Calu3 (cell line): ENCODE measurements around the gene KIF6. TPM values are rescaled to one million over a fixed set of nuclear protein-coding genes. Genes with fewer than 3 reads are reported as not detected.

Source experiments
- BruUV-seq: library from RNA; stranded (reverse); fragments of 400-500 nt; replicated peaks from 2 replicates; lab custom pipeline; 2021; lab: Mats Ljungman, UMichigan
- CTCF ChIA-PET: fragments of 300-600 bp; sonication (Branson Sonifier 250); formaldehyde crosslinking; loops from one replicate; lab custom pipeline; 2022; ENCODE audit warnings: antibody characterized with exemption; lab: Charles Lee
- DNase-seq: peaks from one replicate; pipeline ENCODE4 v3.0.0; 2022
- H3K27ac Mint-ChIP-seq: one replicate; pipeline ENCODE4 v1.8.0; 2022; ENCODE audit warnings: mixed read lengths; ENCODE audit not compliant: unreplicated experiment
- H3K27me3 Mint-ChIP-seq: one replicate; pipeline ENCODE4 v1.8.0; 2022; ENCODE audit warnings: mixed read lengths; ENCODE audit not compliant: unreplicated experiment
- H3K36me3 Mint-ChIP-seq: one replicate; pipeline ENCODE4 v1.8.0; 2022; ENCODE audit warnings: mild to moderate bottlenecking, moderate library complexity, mixed read lengths; ENCODE audit not compliant: insufficient read depth, unreplicated experiment
- H3K4me1 Mint-ChIP-seq: one replicate; pipeline ENCODE4 v1.8.0; 2022; ENCODE audit warnings: mild to moderate bottlenecking, low read depth, mixed read lengths; ENCODE audit not compliant: unreplicated experiment
- H3K4me3 Mint-ChIP-seq: one replicate; pipeline ENCODE4 v1.8.0; 2022; ENCODE audit warnings: mild to moderate bottlenecking, low read depth, moderate library complexity, mixed read lengths; ENCODE audit not compliant: unreplicated experiment
- H3K9me3 Mint-ChIP-seq: one replicate; pipeline ENCODE4 v1.8.0; 2022; ENCODE audit warnings: low read depth, mixed read lengths; ENCODE audit not compliant: unreplicated experiment
- intact Hi-C: fragments of 100-400 bp; cut with micrococcal nuclease; formaldehyde crosslinking; loops from one replicate; pipeline ENCODE4 v1.10.0; 2022; ENCODE audit not compliant: unreplicated experiment
- total RNA-seq: library from RNA; stranded (reverse); gene quantifications from 2 replicates; pipeline ENCODE4 v1.2.3, GENCODE V29; 2022
- TF ChIP-seq, protein P1 (sequence below): fragments of 200-600 bp; IDR thresholded peaks from one replicate; pipeline ENCODE4 v1.8.0; 2022; ENCODE audit warnings: antibody characterized with exemption; ENCODE audit not compliant: unreplicated experiment

Gene KIF6
- total RNA-seq, 1 experiment from 2014 or later, result 0.45 TPM

DNA sequence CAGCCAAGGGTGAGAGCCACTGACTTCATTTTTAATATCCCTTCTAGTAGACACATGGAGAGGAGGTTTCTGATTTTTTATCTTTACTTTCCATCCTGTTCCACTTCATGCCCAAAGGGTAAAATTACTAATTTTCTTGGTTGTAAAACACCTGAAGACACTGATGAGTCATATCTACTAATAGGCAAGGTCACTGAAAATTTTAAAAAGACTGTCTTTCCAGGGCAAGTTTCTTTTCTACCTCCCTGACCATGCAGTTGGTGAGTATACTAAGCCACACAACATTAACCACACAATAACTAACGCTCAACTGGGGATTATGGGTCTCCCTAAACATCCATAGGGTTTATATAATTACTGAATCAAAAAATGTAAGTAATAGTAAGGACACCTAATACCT is 109.6 kb downstream of the KIF6 start:
- Mint-ChIP-seq H3K9me3 (peaks cover 2% of the 10 kb centered on the region), H3K27ac (no peak overlapping the region), H3K4me1 (no peaks in the 10 kb centered on the region), H3K4me3 (no peak overlapping the region), H3K36me3 (no peaks in the 10 kb centered on the region), H3K27me3 (peaks cover 13% of the 10 kb centered on the region)
- TF ChIP-seq, protein P1, sequence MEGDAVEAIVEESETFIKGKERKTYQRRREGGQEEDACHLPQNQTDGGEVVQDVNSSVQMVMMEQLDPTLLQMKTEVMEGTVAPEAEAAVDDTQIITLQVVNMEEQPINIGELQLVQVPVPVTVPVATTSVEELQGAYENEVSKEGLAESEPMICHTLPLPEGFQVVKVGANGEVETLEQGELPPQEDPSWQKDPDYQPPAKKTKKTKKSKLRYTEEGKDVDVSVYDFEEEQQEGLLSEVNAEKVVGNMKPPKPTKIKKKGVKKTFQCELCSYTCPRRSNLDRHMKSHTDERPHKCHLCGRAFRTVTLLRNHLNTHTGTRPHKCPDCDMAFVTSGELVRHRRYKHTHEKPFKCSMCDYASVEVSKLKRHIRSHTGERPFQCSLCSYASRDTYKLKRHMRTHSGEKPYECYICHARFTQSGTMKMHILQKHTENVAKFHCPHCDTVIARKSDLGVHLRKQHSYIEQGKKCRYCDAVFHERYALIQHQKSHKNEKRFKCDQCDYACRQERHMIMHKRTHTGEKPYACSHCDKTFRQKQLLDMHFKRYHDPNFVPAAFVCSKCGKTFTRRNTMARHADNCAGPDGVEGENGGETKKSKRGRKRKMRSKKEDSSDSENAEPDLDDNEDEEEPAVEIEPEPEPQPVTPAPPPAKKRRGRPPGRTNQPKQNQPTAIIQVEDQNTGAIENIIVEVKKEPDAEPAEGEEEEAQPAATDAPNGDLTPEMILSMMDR, result no peak
- CTCF ChIA-PET, result no interaction called here
- no peak for DNase-seq
- intact Hi-C loops, result no loop called here
- BruUV-seq, result no TSS peak

DNA sequence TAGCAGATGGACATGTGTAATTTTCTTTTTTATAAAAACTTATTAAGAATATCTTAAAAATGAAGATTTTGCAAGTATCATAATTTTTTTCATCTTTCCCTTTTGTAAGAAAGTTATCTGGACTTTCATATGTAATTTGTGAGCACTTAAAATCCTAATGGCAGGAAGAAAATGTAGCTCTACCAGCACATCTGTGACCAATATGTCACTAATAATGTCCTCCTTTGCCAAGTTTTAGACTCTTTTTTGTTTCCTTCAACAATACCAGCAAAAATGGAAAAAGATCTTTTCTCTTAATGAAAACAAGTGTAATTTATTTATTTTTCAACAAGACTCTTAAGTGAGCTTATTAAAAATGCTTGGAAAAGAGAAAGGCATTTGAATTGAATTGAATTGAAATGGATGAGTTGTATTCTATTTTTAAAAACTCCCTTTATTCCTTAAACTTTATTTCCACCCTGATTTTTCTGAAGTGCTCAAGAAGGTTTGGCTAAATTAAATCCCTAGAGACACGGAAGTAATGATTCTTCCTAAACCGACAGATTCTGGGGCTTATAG is 110.7 kb downstream of the KIF6 start:
- no peak overlapping the region for H3K27ac Mint-ChIP-seq
- H3K36me3 Mint-ChIP-seq, result no peaks in the 10 kb centered on the region
- CTCF ChIA-PET, result no interaction called here
- intact Hi-C loops, result no loop called here
- H3K4me1 Mint-ChIP-seq, result no peaks in the 10 kb centered on the region
- H3K4me3 Mint-ChIP-seq, result no peak overlapping the region
- peaks cover 13% of the 10 kb centered on the region for H3K27me3 Mint-ChIP-seq
- no peak for DNase-seq
- peaks cover 2% of the 10 kb centered on the region for H3K9me3 Mint-ChIP-seq
- TF ChIP-seq, protein P1, result no peak
- no TSS peak for BruUV-seq

DNA sequence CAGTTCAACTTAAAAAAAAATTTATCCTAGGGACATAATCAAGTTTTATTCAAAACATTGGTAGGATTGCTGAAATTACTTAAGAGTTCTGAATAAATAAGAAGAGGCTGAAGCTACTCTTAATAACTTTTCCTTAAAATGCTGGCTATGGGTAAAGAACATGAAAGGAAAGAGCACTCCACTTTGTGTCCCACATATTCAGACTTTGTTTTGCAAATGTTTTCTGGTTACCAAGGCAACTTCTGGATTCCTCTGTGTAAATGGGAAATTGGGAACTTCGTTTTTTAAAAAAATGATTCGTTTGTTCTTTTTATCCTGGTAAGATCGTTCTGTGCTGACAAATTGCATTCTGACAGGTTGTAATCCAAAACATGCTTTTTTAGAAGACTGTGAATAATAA is 115.0 kb downstream of the KIF6 start:
- BruUV-seq, result no TSS peak
- DNase-seq, result no peak
- CTCF ChIA-PET, result no interaction called here
- Mint-ChIP-seq H3K4me1 (no peaks in the 10 kb centered on the region), H3K9me3 (no peaks in the 10 kb centered on the region), H3K4me3 (no peak overlapping the region), H3K36me3 (no peaks in the 10 kb centered on the region), H3K27me3 (peaks cover 28% of the 10 kb centered on the region), H3K27ac (no peak overlapping the region)
- intact Hi-C loops, result no loop called here
- TF ChIP-seq, protein P1, result no peak

DNA sequence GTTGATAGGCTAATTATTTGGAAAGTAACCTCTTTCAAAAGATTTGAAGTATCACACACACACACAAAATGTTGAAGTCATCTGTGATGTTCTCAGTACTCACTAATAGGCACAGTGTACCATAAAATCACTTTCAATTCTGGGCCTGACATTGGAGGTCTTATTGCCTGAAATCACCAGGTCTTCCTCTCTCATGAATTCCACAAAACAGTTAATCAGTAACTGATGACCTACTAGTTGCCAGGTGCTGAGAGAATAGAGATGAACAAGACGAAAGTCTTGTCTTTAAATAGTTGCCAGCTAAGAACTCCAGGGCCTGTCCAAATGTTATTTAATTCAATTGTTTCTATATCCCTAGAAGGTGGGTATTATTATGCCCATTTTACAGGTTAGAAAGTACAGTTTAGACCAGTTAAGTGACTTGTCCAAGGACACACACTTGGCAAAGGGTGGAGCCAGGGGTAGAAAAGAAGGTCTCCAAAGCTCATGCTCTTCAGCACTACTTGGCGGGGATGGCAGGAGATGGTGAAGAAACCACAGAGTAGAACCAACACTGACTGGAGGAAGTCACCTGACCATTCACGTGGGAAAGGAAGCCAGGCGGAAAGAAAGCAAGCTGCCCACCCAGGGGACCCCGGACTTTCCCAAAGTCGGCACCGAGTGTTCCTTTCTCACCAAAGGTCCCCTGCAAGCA is 116.4 kb downstream of the KIF6 start:
- Mint-ChIP-seq H3K4me3 (no peak overlapping the region), H3K9me3 (no peaks in the 10 kb centered on the region), H3K27ac (no peak overlapping the region), H3K27me3 (peaks cover 26% of the 10 kb centered on the region), H3K36me3 (no peaks in the 10 kb centered on the region), H3K4me1 (no peaks in the 10 kb centered on the region)
- no peak for DNase-seq
- intact Hi-C loops, result no loop called here
- TF ChIP-seq, protein P1, result no peak
- no TSS peak for BruUV-seq
- CTCF ChIA-PET, result no interaction called here
